CD4-positive, alpha-beta T cell treated with Interferon gamma for 1 hour (primary cell): ENCODE data around the gene NAV2.

Experiments
- DNase-seq: peaks from one replicate; pipeline ENCODE4 v3.0.0-alpha.2; 2020

NAV2 gene

GRCh38 chr11:20032577-20033260 lies 320.1 kb downstream of the NAV2 start:
- no peak for DNase-seq

GRCh38 chr11:20033806-20034205 lies 321.2 kb downstream of the NAV2 start:
- DNase-seq: no peak

GRCh38 chr11:20034941-20035340 lies 322.3 kb downstream of the NAV2 start:
- no peak for DNase-seq

- DNase-seq: no peak
Measured at GRCh38 chr11:20035375-20035700, 322.7 kb downstream of the NAV2 start.

GRCh38 chr11:20035701-20036601 lies 323.3 kb downstream of the NAV2 start:
- no peak for DNase-seq

GRCh38 chr11:20036626-20037335 lies 324.1 kb downstream of the NAV2 start:
- DNase-seq: no peak

GRCh38 chr11:20037396-20038153 lies 324.9 kb downstream of the NAV2 start:
- DNase-seq: no peak

- no peak for DNase-seq
Measured at GRCh38 chr11:20038412-20038811, 325.8 kb downstream of the NAV2 start.

- DNase-seq: no peak
Measured at GRCh38 chr11:20038972-20039371, 326.3 kb downstream of the NAV2 start.

- no peak for DNase-seq
Measured at GRCh38 chr11:20041499-20041898, 328.9 kb downstream of the NAV2 start.

- no peak for DNase-seq
Measured at GRCh38 chr11:20042045-20042639, 329.5 kb downstream of the NAV2 start.

- DNase-seq: no peak
Measured at GRCh38 chr11:20042811-20043341, 330.2 kb downstream of the NAV2 start.

- DNase-seq: no peak
Measured at GRCh38 chr11:20043992-20044391, 331.4 kb downstream of the NAV2 start.

- DNase-seq: no peak
Measured at GRCh38 chr11:20045098-20045688, 332.6 kb downstream of the NAV2 start.

- DNase-seq: no peak
Measured at GRCh38 chr11:20046416-20046815, 333.8 kb downstream of the NAV2 start.

GRCh38 chr11:20047006-20047768 lies 334.6 kb downstream of the NAV2 start:
- DNase-seq: no peak

GRCh38 chr11:20047769-20048154 lies 335.1 kb downstream of the NAV2 start:
- DNase-seq: no peak

GRCh38 chr11:20048246-20048645 lies 335.6 kb downstream of the NAV2 start:
- DNase-seq: no peak

GRCh38 chr11:20048707-20049106 lies 336.1 kb downstream of the NAV2 start:
- DNase-seq: no peak

- no peak for DNase-seq
Measured at GRCh38 chr11:20049231-20049630, 336.6 kb downstream of the NAV2 start.

GRCh38 chr11:20050048-20050447 lies 337.4 kb downstream of the NAV2 start:
- DNase-seq: no peak
